ENCODE measurements around the gene LRPAP1. TPM values are rescaled to one million over a fixed set of nuclear protein-coding genes. Genes with fewer than 3 reads are reported as not detected.

Gene LRPAP1
- total RNA-seq, 6 experiments from 2014 or later, result 130 to 175 (median 161) TPM

GRCh38 chr4:3501825-3502425, 30.3 kb downstream of the LRPAP1 start:
- Mint-ChIP-seq H3K27me3 (ENCODE audit: insufficient read depth) (no peaks in the 10 kb centered on the region; the same call in 1 of the 2 replicates), H3K27ac (no peak overlapping the region), H3K36me3 (ENCODE audit: low read depth) (peaks cover 6% of the 10 kb centered on the region), H3K4me3 (no peak overlapping the region), H3K4me1 (ENCODE audit: low read depth) (no peaks in the 10 kb centered on the region), H3K9me3 (no peaks in the 10 kb centered on the region)
- DNase-seq, result no peak
- TF ChIP-seq CTCF (IDR thresholded peaks at IDR 0.05), result no peak

GRCh38 chr4:3501126-3501824, 30.9 kb downstream of the LRPAP1 start:
- Mint-ChIP-seq H3K4me3 (no peak overlapping the region), H3K27me3 (ENCODE audit: insufficient read depth) (no peaks in the 10 kb centered on the region; the same call in none of the 2 replicates), H3K4me1 (ENCODE audit: low read depth) (no peaks in the 10 kb centered on the region), H3K9me3 (no peaks in the 10 kb centered on the region), H3K36me3 (ENCODE audit: low read depth) (no peaks in the 10 kb centered on the region), H3K27ac (no peak overlapping the region)
- no peak for TF ChIP-seq CTCF (IDR thresholded peaks at IDR 0.05)
- no peak for DNase-seq

GRCh38 chr4:3500634-3501101, 31.6 kb downstream of the LRPAP1 start:
- Mint-ChIP-seq H3K4me3 (no peak overlapping the region), H3K27ac (no peak overlapping the region), H3K36me3 (ENCODE audit: low read depth) (no peaks in the 10 kb centered on the region), H3K27me3 (ENCODE audit: insufficient read depth) (no peaks in the 10 kb centered on the region; the same call in none of the 2 replicates), H3K9me3 (no peaks in the 10 kb centered on the region), H3K4me1 (ENCODE audit: low read depth) (no peaks in the 10 kb centered on the region)
- no peak for DNase-seq
- TF ChIP-seq CTCF (IDR thresholded peaks at IDR 0.05), result no peak

- peaks cover 2% of the 10 kb centered on the region; the same call in 1 of the 2 replicates for H3K27me3 Mint-ChIP-seq (ENCODE audit: insufficient read depth)
- H3K4me1 Mint-ChIP-seq (ENCODE audit: low read depth), result no peaks in the 10 kb centered on the region
- no peaks in the 10 kb centered on the region for H3K9me3 Mint-ChIP-seq
- H3K36me3 Mint-ChIP-seq (ENCODE audit: low read depth), result no peaks in the 10 kb centered on the region
- no peak overlapping the region for H3K4me3 Mint-ChIP-seq
- no peak overlapping the region for H3K27ac Mint-ChIP-seq
- no peak for DNase-seq
- no peak for TF ChIP-seq CTCF (IDR thresholded peaks at IDR 0.05)
Measured at GRCh38 chr4:3500111-3500510, 32.1 kb downstream of the LRPAP1 start.

GRCh38 chr4:3499710-3500109, 32.5 kb downstream of the LRPAP1 start:
- no peak for TF ChIP-seq CTCF (IDR thresholded peaks at IDR 0.05)
- H3K27me3 Mint-ChIP-seq (ENCODE audit: insufficient read depth), result peaks cover 3% of the 10 kb centered on the region; the same call in 1 of the 2 replicates
- no peak overlapping the region for H3K4me3 Mint-ChIP-seq
- no peak overlapping the region for H3K27ac Mint-ChIP-seq
- no peaks in the 10 kb centered on the region for H3K36me3 Mint-ChIP-seq (ENCODE audit: low read depth)
- DNase-seq, result no peak
- H3K4me1 Mint-ChIP-seq (ENCODE audit: low read depth), result no peaks in the 10 kb centered on the region
- H3K9me3 Mint-ChIP-seq, result no peaks in the 10 kb centered on the region

Data from HFFc6 (cell line).